HEK293 (cell line): ENCODE results near the gene WDR82.

ENCODE experiments used
- CTCF ChIA-PET: fragments of 350-600 bp; formaldehyde crosslinking; extraction: SDS; loops from one replicate; lab custom pipeline; 2021; ENCODE audit warnings: antibody characterized with exemption; lab: Yijun Ruan, JAX
- POLR2A ChIA-PET: fragments of 300-600 bp; formaldehyde crosslinking; extraction: SDS; loops from one replicate; lab custom pipeline; 2020; ENCODE audit warnings: antibody characterized with exemption, inconsistent platforms; lab: Yijun Ruan, JAX
- H3K27ac ChIP-seq: fragments of 200-500 bp; sonication (Bioruptor generic); 2 replicates; pipeline ENCODE4 v1.5.1; 2014; ENCODE audit warnings: low read depth, low read length, control low read depth, inconsistent platforms; ENCODE audit errors: extremely low read depth
- H3K36me3 ChIP-seq, 2 experiments: fragments of 200-500 bp in 1 of 2; sonication (Bioruptor generic) in 1 of 2; 1 replicate in 1 of 2; 2 replicates in 1 of 2; pipeline ENCODE4 v1.5.1; 2014 to 2017; ENCODE audit warnings: inconsistent platforms in 2 of 2, low read length in 2 of 2; ENCODE audit not compliant: control insufficient read depth in 2 of 2, insufficient read depth in 1 of 2
- H3K4me1 ChIP-seq: fragments of 200-500 bp; sonication (Bioruptor generic); 2 replicates; pipeline ENCODE4 v1.5.1; 2014; ENCODE audit warnings: mild to moderate bottlenecking, low read length, inconsistent platforms; ENCODE audit not compliant: control insufficient read depth, insufficient read depth
- H3K4me3 ChIP-seq: 2 replicates; pipeline ENCODE4 v1.5.1; 2011; ENCODE audit warnings: low read depth, mild to moderate bottlenecking, control low read depth, low read length, moderate library complexity
- H3K9me3 ChIP-seq: fragments of 200-500 bp; sonication (Bioruptor generic); 2 replicates; pipeline ENCODE4 v1.5.1; 2014; ENCODE audit warnings: low read depth, low read length, inconsistent platforms; ENCODE audit not compliant: control insufficient read depth, insufficient read depth
- ATF2 ChIP-seq: fragments of 450-650 bp; formaldehyde crosslinking; IDR thresholded peaks from 2 replicates; pipeline ENCODE4 v1.5.1; 2016; ENCODE audit warnings: missing biosample characterization, missing genetic modification characterization, low read depth
- GLIS1 ChIP-seq: fragments of 450-650 bp; formaldehyde crosslinking; IDR thresholded peaks from 2 replicates; pipeline ENCODE4 v1.5.1; 2016; ENCODE audit warnings: missing biosample characterization, missing genetic modification characterization
- GLIS2 ChIP-seq: fragments of 450-650 bp; formaldehyde crosslinking; IDR thresholded peaks from 2 replicates; pipeline ENCODE4 v1.5.1; 2016; ENCODE audit warnings: missing biosample characterization, missing genetic modification characterization
- KLF9 ChIP-seq: fragments of 450-650 bp; formaldehyde crosslinking; IDR thresholded peaks from 2 replicates; pipeline ENCODE4 v1.5.1; 2016; ENCODE audit warnings: missing biosample characterization, missing genetic modification characterization, low read depth
- RBAK ChIP-seq: fragments of 450-650 bp; formaldehyde crosslinking; IDR thresholded peaks from 2 replicates; pipeline ENCODE4 v1.5.1; 2016; ENCODE audit warnings: missing biosample characterization, missing genetic modification characterization
- SCRT1 ChIP-seq: fragments of 450-650 bp; formaldehyde crosslinking; IDR thresholded peaks from 2 replicates; pipeline ENCODE4 v1.5.1; 2016; ENCODE audit warnings: missing biosample characterization, missing genetic modification characterization, borderline replicate concordance
- SCRT2 ChIP-seq: fragments of 450-650 bp; formaldehyde crosslinking; IDR thresholded peaks from 2 replicates; pipeline ENCODE4 v1.5.1; 2016; ENCODE audit warnings: missing biosample characterization, missing genetic modification characterization
- SP2 ChIP-seq: fragments of 450-650 bp; formaldehyde crosslinking; IDR thresholded peaks from 2 replicates; pipeline ENCODE4 v1.5.1; 2016; ENCODE audit warnings: missing biosample characterization, missing genetic modification characterization
- SP3 ChIP-seq: fragments of 450-650 bp; formaldehyde crosslinking; IDR thresholded peaks from 2 replicates; pipeline ENCODE4 v1.5.1; 2016; ENCODE audit warnings: missing biosample characterization, missing genetic modification characterization
- SP7 ChIP-seq: fragments of 450-650 bp; formaldehyde crosslinking; IDR thresholded peaks from 2 replicates; pipeline ENCODE4 v1.5.1; 2016; ENCODE audit warnings: missing biosample characterization, missing genetic modification characterization
- TRIM28 ChIP-seq: IDR thresholded peaks from 2 replicates; pipeline ENCODE4 v1.6.1; 2011; ENCODE audit warnings: low read length, control low read depth, borderline replicate concordance
- ZBTB20 ChIP-seq: fragments of 450-650 bp; formaldehyde crosslinking; IDR thresholded peaks from 2 replicates; pipeline ENCODE4 v1.5.1; 2016; ENCODE audit warnings: missing biosample characterization, missing genetic modification characterization
- ZBTB26 ChIP-seq: fragments of 450-650 bp; formaldehyde crosslinking; optimal IDR thresholded peaks from 2 replicates; pipeline ENCODE3; 2016; ENCODE audit warnings: missing biosample characterization, mild to moderate bottlenecking, missing genetic modification characterization
- ZFHX2 ChIP-seq: fragments of 450-650 bp; formaldehyde crosslinking; conservative IDR thresholded peaks from 2 replicates; pipeline ENCODE4 v1.5.1; 2016; ENCODE audit warnings: missing biosample characterization, missing genetic modification characterization
- ZNF146 ChIP-seq: fragments of 450-650 bp; formaldehyde crosslinking; IDR thresholded peaks from 2 replicates; pipeline ENCODE4 v1.5.1; 2016; ENCODE audit warnings: missing biosample characterization, missing genetic modification characterization
- ZNF16 ChIP-seq: fragments of 450-650 bp; formaldehyde crosslinking; IDR thresholded peaks from 2 replicates; pipeline ENCODE4 v1.5.1; 2016; ENCODE audit warnings: low read depth, missing biosample characterization, missing genetic modification characterization
- ZNF248 ChIP-seq: fragments of 450-650 bp; formaldehyde crosslinking; IDR thresholded peaks from 2 replicates; pipeline ENCODE4 v1.5.1; 2017; ENCODE audit warnings: missing biosample characterization, missing genetic modification characterization
- ZNF26 ChIP-seq: fragments of 450-650 bp; formaldehyde crosslinking; IDR thresholded peaks from 2 replicates; pipeline ENCODE4 v1.5.1; 2016; ENCODE audit warnings: missing biosample characterization, missing genetic modification characterization
- ZNF335 ChIP-seq: fragments of 450-650 bp; formaldehyde crosslinking; conservative IDR thresholded peaks from 2 replicates; pipeline ENCODE4 v1.5.1; 2016; ENCODE audit warnings: missing biosample characterization, missing genetic modification characterization
- ZNF433 ChIP-seq: fragments of 450-650 bp; formaldehyde crosslinking; IDR thresholded peaks from 2 replicates; pipeline ENCODE4 v1.5.1; 2016; ENCODE audit warnings: missing biosample characterization, missing genetic modification characterization, low read depth
- ZNF48 ChIP-seq: fragments of 450-650 bp; formaldehyde crosslinking; IDR thresholded peaks from 2 replicates; pipeline ENCODE4 v1.5.1; 2016; ENCODE audit warnings: missing biosample characterization, missing genetic modification characterization
- TF ChIP-seq, protein P1 (sequence below): fragments of 450-650 bp; formaldehyde crosslinking; IDR thresholded peaks from 2 replicates; pipeline ENCODE4 v1.5.1; 2016; ENCODE audit warnings: missing biosample characterization, missing genetic modification characterization
- TF ChIP-seq, protein P2 (sequence below): fragments of 450-650 bp; formaldehyde crosslinking; IDR thresholded peaks from 2 replicates; pipeline ENCODE4 v1.5.1; 2016; ENCODE audit warnings: missing biosample characterization, missing genetic modification characterization

The WDR82 gene

DNA sequence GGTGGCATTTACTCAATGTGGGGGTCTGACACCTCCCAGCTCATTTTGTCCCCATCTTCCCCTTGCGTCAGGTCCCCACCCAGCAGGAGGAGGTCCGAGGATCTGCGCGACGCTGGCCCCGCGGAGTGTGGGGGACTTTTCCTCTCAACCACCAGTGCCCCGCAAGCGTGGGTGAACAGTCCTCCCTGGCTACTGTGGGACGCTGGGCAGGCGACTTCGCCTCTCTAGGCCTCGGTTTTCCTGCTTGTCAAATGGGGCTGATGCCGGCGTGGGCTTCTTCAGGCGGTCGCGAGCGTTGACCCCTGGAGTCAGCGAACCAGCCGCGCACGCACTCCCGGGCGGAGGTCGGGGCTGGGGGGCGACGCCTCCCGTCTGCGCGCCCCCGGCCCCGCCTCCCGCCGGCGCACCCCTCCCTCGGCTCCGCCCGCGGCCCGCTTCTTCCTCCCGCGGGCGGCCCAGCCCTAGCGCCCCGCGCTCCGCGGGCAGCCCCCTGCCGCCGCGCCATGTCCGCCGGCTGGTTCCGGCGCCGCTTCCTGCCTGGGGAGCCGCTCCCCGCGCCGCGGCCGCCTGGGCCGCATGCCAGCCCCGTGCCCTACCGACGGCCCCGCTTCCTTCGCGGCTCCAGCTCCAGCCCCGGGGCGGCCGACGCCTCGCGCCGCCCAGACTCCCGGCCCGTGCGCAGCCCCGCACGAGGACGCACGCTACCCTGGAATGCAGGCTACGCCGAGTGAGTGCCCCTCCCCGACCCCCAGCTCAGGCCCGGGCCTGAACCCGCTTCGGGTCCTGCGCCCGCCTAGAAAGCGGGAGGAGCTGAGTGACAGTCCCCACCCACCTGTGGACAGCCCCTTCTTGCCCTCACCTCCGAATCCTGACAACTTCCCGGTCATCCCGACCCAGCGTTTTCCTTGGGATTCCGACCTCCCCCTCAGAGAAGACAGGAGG is 32.9 kb downstream of the WDR82 start, which contains the start of gene PPM1M:
Gene PPM1M, plus strand, starts transcription at position 438 of the 942 bp plus-strand sequence. Its CDS starts 66 bp downstream, at position 504.
- H3K4me1 ChIP-seq: no peaks in the 10 kb centered on the region; the same call in 1 of the 2 replicates
- TF ChIP-seq ZNF335 (tag by site-specific recombination) (peak; percentile 61), SP2 (tag by site-specific recombination) (peak; percentile 66), ZFHX2 (tag by site-specific recombination) (no peak), SP7 (no peak), KLF9 (peak; percentile 25; the same call in 1 of the 2 replicates), ZNF16 (no peak), ZBTB20 (tag by site-specific recombination) (peak; percentile 83; the same call in 1 of the 2 replicates), ZBTB26 (tag by site-specific recombination) (peak; percentile 55), GLIS2 (peak; percentile 52), SCRT1 (tag by site-specific recombination) (peak; percentile 76; the same call in 1 of the 2 replicates), SCRT2 (tag by site-specific recombination) (peak; percentile 97), ZNF48 (tag by site-specific recombination) (no peak), SP3 (tag by site-specific recombination) (peak; percentile 32; the same call in 1 of the 2 replicates), GLIS1 (tag by site-specific recombination) (no peak)
- peaks cover 0 to 28% of the 10 kb centered on the region in 2 experiments; a peak in 1 of 3 replicates for H3K36me3 ChIP-seq
- ChIA-PET POLR2A (interaction anchor here (0.6 to 1.0 kb wide), 3 partner anchors 8 to 33 kb away, joined by 3 read pairs; partner anchors contain the start of gene WDR82), CTCF (no interaction called here)
- H3K9me3 ChIP-seq: no peaks in the 10 kb centered on the region
- H3K27ac ChIP-seq: peak within 1 kb of the TSS; percentile 68; the same call in 1 of the 2 replicates
- peak within 1 kb of the TSS; percentile 21 for H3K4me3 ChIP-seq

GRCh38 chr3:52243791-52244628 is 34.4 kb downstream of the WDR82 start:
- H3K36me3 ChIP-seq: peaks cover 0 to 13% of the 10 kb centered on the region in 2 experiments; a peak in 1 of 3 replicates
- H3K27ac ChIP-seq: no peak overlapping the region
- no peak overlapping the region for H3K4me3 ChIP-seq
- CTCF ChIA-PET: interaction anchor here (1.0 kb wide), 1 partner anchor 13 kb away, joined by 4 read pairs; no protein-coding TSS in a partner anchor
- H3K9me3 ChIP-seq: no peaks in the 10 kb centered on the region
- POLR2A ChIA-PET: interaction anchor here (1.6 kb wide), 1 partner anchor 43 kb away, joined by 3 read pairs; the partner anchor contains the start of gene GLYCTK
- no peaks in the 10 kb centered on the region; the same call in 1 of the 2 replicates for H3K4me1 ChIP-seq
- no peak for TF ChIP-seq RBAK (tag by site-specific recombination)
- peak; percentile 69 for TF ChIP-seq GLIS1 (tag by site-specific recombination)
- TF ChIP-seq TRIM28: no peak
- TF ChIP-seq, protein P1, sequence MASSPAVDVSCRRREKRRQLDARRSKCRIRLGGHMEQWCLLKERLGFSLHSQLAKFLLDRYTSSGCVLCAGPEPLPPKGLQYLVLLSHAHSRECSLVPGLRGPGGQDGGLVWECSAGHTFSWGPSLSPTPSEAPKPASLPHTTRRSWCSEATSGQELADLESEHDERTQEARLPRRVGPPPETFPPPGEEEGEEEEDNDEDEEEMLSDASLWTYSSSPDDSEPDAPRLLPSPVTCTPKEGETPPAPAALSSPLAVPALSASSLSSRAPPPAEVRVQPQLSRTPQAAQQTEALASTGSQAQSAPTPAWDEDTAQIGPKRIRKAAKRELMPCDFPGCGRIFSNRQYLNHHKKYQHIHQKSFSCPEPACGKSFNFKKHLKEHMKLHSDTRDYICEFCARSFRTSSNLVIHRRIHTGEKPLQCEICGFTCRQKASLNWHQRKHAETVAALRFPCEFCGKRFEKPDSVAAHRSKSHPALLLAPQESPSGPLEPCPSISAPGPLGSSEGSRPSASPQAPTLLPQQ (tag by site-specific recombination): peak; percentile 11; the same call in 1 of the 2 replicates
- TF ChIP-seq ZNF248 (tag by site-specific recombination): no peak
- no peak for TF ChIP-seq ZNF433 (tag by site-specific recombination)
- no peak for TF ChIP-seq ATF2 (tag by site-specific recombination)
- TF ChIP-seq, protein P2, sequence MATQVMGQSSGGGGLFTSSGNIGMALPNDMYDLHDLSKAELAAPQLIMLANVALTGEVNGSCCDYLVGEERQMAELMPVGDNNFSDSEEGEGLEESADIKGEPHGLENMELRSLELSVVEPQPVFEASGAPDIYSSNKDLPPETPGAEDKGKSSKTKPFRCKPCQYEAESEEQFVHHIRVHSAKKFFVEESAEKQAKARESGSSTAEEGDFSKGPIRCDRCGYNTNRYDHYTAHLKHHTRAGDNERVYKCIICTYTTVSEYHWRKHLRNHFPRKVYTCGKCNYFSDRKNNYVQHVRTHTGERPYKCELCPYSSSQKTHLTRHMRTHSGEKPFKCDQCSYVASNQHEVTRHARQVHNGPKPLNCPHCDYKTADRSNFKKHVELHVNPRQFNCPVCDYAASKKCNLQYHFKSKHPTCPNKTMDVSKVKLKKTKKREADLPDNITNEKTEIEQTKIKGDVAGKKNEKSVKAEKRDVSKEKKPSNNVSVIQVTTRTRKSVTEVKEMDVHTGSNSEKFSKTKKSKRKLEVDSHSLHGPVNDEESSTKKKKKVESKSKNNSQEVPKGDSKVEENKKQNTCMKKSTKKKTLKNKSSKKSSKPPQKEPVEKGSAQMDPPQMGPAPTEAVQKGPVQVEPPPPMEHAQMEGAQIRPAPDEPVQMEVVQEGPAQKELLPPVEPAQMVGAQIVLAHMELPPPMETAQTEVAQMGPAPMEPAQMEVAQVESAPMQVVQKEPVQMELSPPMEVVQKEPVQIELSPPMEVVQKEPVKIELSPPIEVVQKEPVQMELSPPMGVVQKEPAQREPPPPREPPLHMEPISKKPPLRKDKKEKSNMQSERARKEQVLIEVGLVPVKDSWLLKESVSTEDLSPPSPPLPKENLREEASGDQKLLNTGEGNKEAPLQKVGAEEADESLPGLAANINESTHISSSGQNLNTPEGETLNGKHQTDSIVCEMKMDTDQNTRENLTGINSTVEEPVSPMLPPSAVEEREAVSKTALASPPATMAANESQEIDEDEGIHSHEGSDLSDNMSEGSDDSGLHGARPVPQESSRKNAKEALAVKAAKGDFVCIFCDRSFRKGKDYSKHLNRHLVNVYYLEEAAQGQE (tag by site-specific recombination): no peak
- TF ChIP-seq ZNF26 (tag by site-specific recombination): no peak
- TF ChIP-seq ZNF146 (tag by site-specific recombination): no peak
